Esophagus muscularis mucosa (tissue), 4 donors: ENCODE data around the gene CCL3. TPM values are rescaled to one million over a fixed set of nuclear protein-coding genes. Genes with fewer than 3 reads are reported as not detected.
"Not testable (repeated sequence)": the region's sequence is repeated elsewhere in the genome, so short reads cannot be mapped to it uniquely, and the experiment has no call there.

Experiments used
- DNase-seq: peaks from one replicate; pipeline ENCODE4 v3.0.0-alpha.2; 2017; ENCODE audit errors: extremely low spot score
- H3K27ac ChIP-seq, 4 donors: fragments of 200-600 bp; sonication (generic); replicated peaks in 1 of 4; 1 replicate in 3 of 4; 2 replicates in 1 of 4; pipeline ENCODE4 v1.5.1; 2016 to 2019; ENCODE audit warnings: mild to moderate bottlenecking in 1 of 4
- H3K27me3 ChIP-seq, 4 donors: fragments of 200-600 bp; sonication (generic); one replicate each; pipeline versions ENCODE4 v1.5.1 to v1.6.0; 2016 to 2019
- H3K36me3 ChIP-seq, 4 donors: fragments of 200-600 bp; sonication (generic); one replicate each; pipeline ENCODE4 v1.5.1; 2016 to 2019
- H3K4me1 ChIP-seq, 4 donors: fragments of 200-600 bp; sonication (generic); one replicate each; pipeline ENCODE4 v1.5.1; 2016 to 2019
- H3K4me3 ChIP-seq, 4 donors: fragments of 200-600 bp; sonication (generic); 1 replicate in 2 of 4; 2 replicates in 2 of 4; pipeline ENCODE4 v1.5.1; 2016 to 2019; ENCODE audit warnings: mild to moderate bottlenecking in 4 of 4, moderate library complexity in 1 of 4
- H3K9me3 ChIP-seq, 4 donors: fragments of 200-600 bp; sonication (generic); 1 replicate in 3 of 4; 2 replicates in 1 of 4; pipeline ENCODE4 v1.5.1; 2016 to 2019
- CTCF ChIP-seq, 3 experiments: fragments of 200-600 bp in 2 of 3; fragments of 450-650 bp in 1 of 3; sonication (generic) in 2 of 3; IDR thresholded peaks; one replicate each; pipeline ENCODE4 v1.5.1; 2017 to 2019; ENCODE audit warnings: antibody characterized with exemption in 3 of 3, mild to moderate bottlenecking in 2 of 3, moderate library complexity in 1 of 3
- EP300 ChIP-seq: sonication (generic); formaldehyde crosslinking; IDR thresholded peaks from one replicate; pipeline ENCODE4 v1.6.1; 2017; ENCODE audit warnings: antibody characterized with exemption
- POLR2A ChIP-seq: fragments of 450-650 bp; IDR thresholded peaks from one replicate; pipeline ENCODE4 v1.6.1; 2017; ENCODE audit warnings: antibody characterized with exemption, moderate library complexity, mild to moderate bottlenecking, low read depth
- POLR2AphosphoS5 ChIP-seq, 2 donors: sonication (generic); formaldehyde crosslinking; IDR thresholded peaks; one replicate each; pipeline ENCODE4 v1.6.1; 2017; ENCODE audit warnings: antibody characterized with exemption in 2 of 2
- WGBS: methylation state at CpG from one replicate; pipeline ENCODE4 v1.1.5; 2018; 5-methylcytosine and 5-hydroxymethylcytosine counted together
- intact Hi-C: fragments of 100-400 bp; cut with DNase I; formaldehyde crosslinking; loops from one replicate; pipeline ENCODE4 v1.15.1; 2023
- total RNA-seq, 4 donors: library from RNA; depleted of rRNA; stranded (reverse); fragments of >200 nt; gene quantifications; one replicate each; pipeline versions ENCODE4 v1.1.0 to v1.2.1, GENCODE V29; 2016

CCL3 gene
- total RNA-seq, 4 donors from 2014 or later, result 0.33 to 1.3 TPM; not detected in 2

GRCh38 chr17:36094746-36095145 lies 4.8 kb upstream of the CCL3 start:
- Histone ChIP-seq H3K4me3 (no peak overlapping the region), H3K36me3 (no peaks in the 10 kb centered on the region), H3K4me1 (no peaks in the 10 kb centered on the region), H3K27ac (no peak overlapping the region), H3K27me3 (peaks cover 0 to 17% (median 0%) of the 10 kb centered on the region in 4 donors), H3K9me3 (no peaks in the 10 kb centered on the region)
- 94% methylated on average over 4 of the region's 7 CpGs for WGBS
- TF ChIP-seq POLR2AphosphoS5 (IDR thresholded peaks at IDR 0.05), result no peak
- no peak for TF ChIP-seq POLR2A
- no peak for TF ChIP-seq EP300
- TF ChIP-seq CTCF (IDR thresholded peaks at IDR 0.05), result no peak
- DNase-seq, result no peak
- intact Hi-C loops, result no loop called here

- Histone ChIP-seq H3K4me3 (no peak overlapping the region), H3K9me3 (no peaks in the 10 kb centered on the region), H3K27me3 (peaks cover 0 to 19% (median 0%) of the 10 kb centered on the region in 4 donors), H3K4me1 (no peaks in the 10 kb centered on the region), H3K27ac (no peak overlapping the region), H3K36me3 (no peaks in the 10 kb centered on the region)
- no peak for TF ChIP-seq POLR2AphosphoS5 (IDR thresholded peaks at IDR 0.05)
- no peak for TF ChIP-seq CTCF (IDR thresholded peaks at IDR 0.05)
- TF ChIP-seq POLR2A, result no peak
- 80% methylated on average over 1 of the region's 1 CpG for WGBS
- DNase-seq, result no peak
- intact Hi-C loops, result no loop called here
Observed at GRCh38 chr17:36094232-36094631, 4.3 kb upstream of the CCL3 start.

- H3K36me3 ChIP-seq, H3K4me3 ChIP-seq, H3K9me3 ChIP-seq, H3K27ac ChIP-seq, H3K4me1 ChIP-seq, intact Hi-C loops, DNase-seq: not testable (repeated sequence)
- H3K27me3 ChIP-seq, result peaks cover 0 to 26% (median 0%) of the 10 kb centered on the region in 4 donors
- 85% methylated on average over 6 of the region's 6 CpGs for WGBS
Observed at GRCh38 chr17:36092715-36093114, 2.8 kb upstream of the CCL3 start.

GRCh38 chr17:36092230-36092629 lies 2.3 kb upstream of the CCL3 start:
- no peaks in the 10 kb centered on the region for H3K4me1 ChIP-seq
- TF ChIP-seq POLR2AphosphoS5 (IDR thresholded peaks at IDR 0.05), result no peak
- no peak for TF ChIP-seq EP300
- no peaks in the 10 kb centered on the region for H3K9me3 ChIP-seq
- DNase-seq, result no peak
- H3K4me3 ChIP-seq, result no peak overlapping the region
- intact Hi-C loops, result no loop called here
- H3K36me3 ChIP-seq, result no peaks in the 10 kb centered on the region
- H3K27me3 ChIP-seq, result peaks cover 0 to 26% (median 0%) of the 10 kb centered on the region in 4 donors
- H3K27ac ChIP-seq, result no peak overlapping the region
- 59% methylated on average over 4 of the region's 4 CpGs for WGBS

- Histone ChIP-seq H3K36me3 (no peaks in the 10 kb centered on the region), H3K27me3 (peaks cover 0 to 26% (median 0%) of the 10 kb centered on the region in 4 donors), H3K27ac (no peak overlapping the region), H3K4me1 (no peaks in the 10 kb centered on the region), H3K4me3 (no peak overlapping the region), H3K9me3 (no peaks in the 10 kb centered on the region)
- TF ChIP-seq EP300, result no peak
- no peak for TF ChIP-seq POLR2AphosphoS5 (IDR thresholded peaks at IDR 0.05)
- TF ChIP-seq POLR2A, result no peak
- no peak for TF ChIP-seq CTCF (IDR thresholded peaks at IDR 0.05)
- intact Hi-C loops, result no loop called here
- 72% methylated on average over 4 of the region's 4 CpGs for WGBS
- no peak for DNase-seq
Observed at GRCh38 chr17:36089339-36089865, 541 bp downstream of the CCL3 start.

- TF ChIP-seq CTCF (IDR thresholded peaks at IDR 0.05) (no peak), EP300 (no peak), POLR2AphosphoS5 (IDR thresholded peaks at IDR 0.05) (no peak), POLR2A (no peak)
- H3K36me3 ChIP-seq, result no peaks in the 10 kb centered on the region
- intact Hi-C loops, result no loop called here
- no peaks in the 10 kb centered on the region for H3K4me1 ChIP-seq
- H3K4me3 ChIP-seq, result no peak overlapping the region
- H3K27me3 ChIP-seq, result peaks cover 0 to 26% (median 0%) of the 10 kb centered on the region in 4 donors
- DNase-seq, result no peak
- H3K9me3 ChIP-seq, result no peaks in the 10 kb centered on the region
- no peak overlapping the region for H3K27ac ChIP-seq
- 75% methylated on average over 12 of the region's 14 CpGs for WGBS
Observed at GRCh38 chr17:36088670-36089338, 1.1 kb downstream of the CCL3 start.

- peaks cover 0 to 26% (median 0%) of the 10 kb centered on the region in 4 donors for H3K27me3 ChIP-seq
- H3K27ac ChIP-seq, H3K4me3 ChIP-seq, DNase-seq, H3K36me3 ChIP-seq, H3K4me1 ChIP-seq, intact Hi-C loops, H3K9me3 ChIP-seq: not testable (repeated sequence)
- WGBS, result 83% methylated on average over 10 of the region's 10 CpGs
Observed at GRCh38 chr17:36087897-36088572, 1.9 kb downstream of the CCL3 start.

GRCh38 chr17:36087471-36087870 lies 2.5 kb downstream of the CCL3 start:
- intact Hi-C loops, H3K4me3 ChIP-seq, H3K4me1 ChIP-seq, H3K36me3 ChIP-seq, DNase-seq, H3K27ac ChIP-seq, H3K9me3 ChIP-seq: not testable (repeated sequence)
- peaks cover 0 to 26% (median 0%) of the 10 kb centered on the region in 4 donors for H3K27me3 ChIP-seq
- 100% methylated on average over 1 of the region's 3 CpGs for WGBS
